NCI-H82 (cell line): Measurements from ENCODE around the gene EGFL8.
A peak's percentile ranks its signal among the peaks of the same experiment; 100 is the strongest.
"Not testable (repeated sequence)": the region's sequence is repeated elsewhere in the genome, so short reads cannot be mapped to it uniquely, and the experiment has no call there.

ENCODE experiments used
- DNase-seq: peaks from one replicate; lab custom pipeline; 2025; lab: John Stamatoyannopoulos, UW

The EGFL8 gene

DNA sequence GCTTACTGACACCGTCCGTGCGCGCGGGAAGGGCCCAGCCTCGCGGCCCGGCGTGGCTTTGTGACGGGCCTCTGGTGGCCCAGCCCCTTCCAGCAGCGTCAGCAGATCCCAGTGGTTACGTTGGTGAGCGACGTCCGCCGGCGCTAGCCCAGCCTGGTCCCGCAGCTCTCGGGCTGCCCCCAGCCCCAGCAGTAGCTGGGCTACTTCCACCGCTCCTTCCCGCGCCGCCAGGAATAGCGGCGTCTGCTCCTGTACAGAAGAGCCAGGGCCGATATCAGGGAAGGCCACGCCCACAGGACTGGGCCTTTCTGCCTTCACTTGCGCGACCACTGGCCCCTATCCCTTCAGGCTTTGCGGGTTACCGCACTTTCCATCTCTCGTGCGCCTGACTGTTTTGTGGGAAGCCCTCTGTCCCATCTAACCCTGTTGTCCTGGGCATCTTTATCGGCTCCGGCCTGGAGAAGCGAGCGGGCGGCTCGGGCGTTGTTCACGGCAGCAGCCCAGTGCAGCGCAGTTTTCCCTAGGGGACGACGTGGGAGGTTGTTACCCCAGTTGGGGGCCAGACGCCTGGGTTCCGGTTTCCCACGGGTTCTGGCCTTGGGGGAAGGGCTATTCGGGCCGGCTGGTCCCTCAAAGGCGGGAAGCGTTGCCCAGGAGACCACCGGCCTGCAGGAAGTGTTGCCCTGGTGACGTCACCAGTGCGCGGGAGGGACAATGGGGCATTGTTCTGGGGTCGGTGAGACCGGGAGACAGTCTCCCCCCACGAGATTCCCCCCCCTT is 31.7 kb downstream of the EGFL8 start:
- peak; percentile 89 for DNase-seq

DNA sequence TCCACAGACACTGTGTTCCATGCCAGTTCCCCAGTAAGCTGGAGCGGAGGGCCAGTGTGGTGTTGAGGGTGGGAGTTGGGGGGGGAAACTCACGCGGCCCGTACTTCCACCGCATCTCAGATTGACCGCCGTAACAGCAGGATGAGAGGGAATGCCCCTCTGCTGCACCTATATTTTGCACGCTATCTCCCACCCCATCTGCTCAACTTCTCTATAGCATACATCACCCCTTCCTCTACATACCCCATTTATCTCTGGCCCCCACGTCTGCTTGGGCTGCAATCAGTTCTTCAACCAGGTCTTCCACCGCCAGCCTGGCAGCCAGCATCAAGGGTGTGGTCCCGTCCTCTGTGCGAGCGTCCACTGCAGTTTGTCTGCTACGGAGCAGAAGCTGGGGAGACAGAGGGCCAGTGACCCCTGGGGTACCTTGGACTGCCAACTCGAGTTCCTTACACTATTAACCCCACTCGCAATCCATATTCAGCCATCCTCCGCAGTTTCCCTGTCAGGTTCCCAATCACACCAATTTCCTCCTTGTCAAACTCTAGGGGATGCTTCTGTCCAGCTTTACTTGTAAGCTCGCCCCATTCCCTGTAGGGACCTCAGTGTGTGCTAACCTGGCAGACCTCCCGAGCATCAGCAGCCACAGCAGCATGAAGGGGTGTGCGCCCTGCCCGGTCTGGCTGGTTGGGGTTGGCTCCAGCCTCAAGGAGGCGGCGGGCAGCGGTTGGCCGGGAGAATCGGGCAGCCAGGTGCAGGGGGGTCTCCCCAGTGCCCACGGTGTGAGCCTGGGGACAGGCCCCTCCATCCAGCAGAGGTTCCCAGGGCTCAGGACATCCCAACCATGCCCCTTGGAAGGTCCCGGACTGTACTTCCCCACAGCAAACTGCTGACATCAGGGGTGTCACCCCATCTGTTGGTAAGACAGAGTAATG is 32.6 kb downstream of the EGFL8 start:
- DNase-seq = no peak

DNA sequence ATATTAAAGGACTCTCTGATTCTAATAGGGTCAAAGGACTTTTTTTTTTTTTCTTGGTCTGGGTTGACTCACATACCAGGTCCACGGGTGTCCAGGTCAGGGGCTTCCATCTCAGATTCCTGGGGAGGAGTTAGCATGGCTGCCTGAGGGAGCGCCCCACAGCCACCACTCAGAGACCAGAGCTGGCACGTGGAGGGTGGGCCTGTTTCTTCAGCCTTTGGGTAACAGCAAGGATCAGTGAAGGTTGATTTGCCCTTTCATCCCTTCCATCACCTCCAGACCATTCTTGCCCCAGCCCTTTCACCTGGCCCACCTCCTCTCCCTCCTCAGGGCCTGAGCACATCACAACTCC is 33.9 kb downstream of the EGFL8 start:
- no peak for DNase-seq

DNA sequence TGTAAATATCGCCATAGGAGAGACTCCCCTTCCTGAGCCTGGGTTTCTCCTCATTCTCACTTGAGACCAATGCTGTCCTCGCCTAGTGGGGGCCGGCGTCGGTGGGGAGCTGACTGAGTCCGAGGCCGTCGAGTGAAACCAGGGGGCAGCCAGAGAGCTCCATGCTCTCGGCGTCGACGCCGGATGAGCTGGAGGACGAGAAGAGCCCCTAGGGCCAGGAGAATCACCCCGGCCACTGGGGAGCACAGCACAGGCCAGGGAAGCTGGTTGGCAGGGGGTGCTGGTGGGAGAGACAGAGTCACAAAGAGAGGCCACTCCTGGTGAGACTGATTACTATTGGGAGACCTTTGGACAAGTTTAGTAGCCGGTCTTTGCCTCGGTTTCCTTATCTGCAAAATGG is 34.5 kb downstream of the EGFL8 start:
- DNase-seq = no peak

DNA sequence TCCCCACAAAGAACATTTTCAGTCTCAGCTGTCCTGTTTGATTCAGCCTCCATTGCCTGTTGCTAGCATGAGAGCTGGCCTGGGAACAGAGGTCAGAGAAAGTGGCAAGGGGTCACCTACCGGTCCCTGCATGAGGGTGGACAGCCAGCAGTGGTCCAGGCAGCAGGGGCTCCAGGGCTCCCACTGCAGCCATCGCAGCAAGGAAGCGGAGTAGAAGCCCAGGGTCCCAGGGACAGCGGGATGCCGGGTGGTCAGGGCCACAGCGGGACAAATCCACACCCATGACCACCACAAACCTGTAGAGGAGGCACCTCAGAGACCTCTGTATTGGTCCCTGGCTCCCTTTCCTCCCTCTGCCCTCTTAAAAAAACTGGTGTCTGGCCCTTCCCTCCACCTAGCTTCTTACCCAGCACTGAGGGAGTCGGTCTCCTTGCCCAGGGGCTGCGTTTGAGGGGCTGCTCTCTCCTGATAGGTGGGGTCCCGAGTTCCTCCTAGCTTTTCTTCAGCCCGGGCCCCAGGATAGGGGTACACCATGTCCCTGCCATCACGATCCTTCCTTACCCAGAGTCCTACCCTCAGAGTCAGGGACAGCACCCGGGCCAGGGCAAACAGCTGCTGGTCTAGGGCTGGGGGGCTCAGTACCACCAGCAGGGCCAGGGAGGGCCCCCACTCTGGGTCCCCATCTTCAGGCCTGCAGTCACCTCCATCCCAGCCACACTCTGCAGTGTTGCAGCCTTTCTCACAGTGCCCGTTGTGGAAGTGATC is 36.5 kb downstream of the EGFL8 start:
- DNase-seq = no peak

DNA sequence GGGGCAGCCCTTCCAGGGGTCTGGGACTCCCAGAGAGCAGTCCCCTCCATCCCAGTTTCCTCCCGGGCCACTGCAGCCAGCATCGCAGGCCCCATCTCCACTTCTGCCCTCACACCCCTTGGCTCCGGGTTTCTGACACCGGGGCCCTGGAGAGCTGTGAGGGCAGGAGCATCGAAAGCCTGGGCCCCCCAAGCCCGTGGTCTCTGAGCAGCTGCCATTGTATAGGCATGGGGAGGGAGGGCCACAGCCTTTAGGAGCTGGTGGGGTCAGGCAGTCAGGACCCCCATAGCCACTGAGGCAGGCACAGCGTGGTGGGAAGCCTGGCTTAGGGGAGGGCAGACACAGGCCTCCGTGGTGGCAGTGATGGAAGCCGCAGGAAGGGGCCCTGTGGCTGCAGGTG is 37.8 kb downstream of the EGFL8 start:
- DNase-seq = no peak

DNA sequence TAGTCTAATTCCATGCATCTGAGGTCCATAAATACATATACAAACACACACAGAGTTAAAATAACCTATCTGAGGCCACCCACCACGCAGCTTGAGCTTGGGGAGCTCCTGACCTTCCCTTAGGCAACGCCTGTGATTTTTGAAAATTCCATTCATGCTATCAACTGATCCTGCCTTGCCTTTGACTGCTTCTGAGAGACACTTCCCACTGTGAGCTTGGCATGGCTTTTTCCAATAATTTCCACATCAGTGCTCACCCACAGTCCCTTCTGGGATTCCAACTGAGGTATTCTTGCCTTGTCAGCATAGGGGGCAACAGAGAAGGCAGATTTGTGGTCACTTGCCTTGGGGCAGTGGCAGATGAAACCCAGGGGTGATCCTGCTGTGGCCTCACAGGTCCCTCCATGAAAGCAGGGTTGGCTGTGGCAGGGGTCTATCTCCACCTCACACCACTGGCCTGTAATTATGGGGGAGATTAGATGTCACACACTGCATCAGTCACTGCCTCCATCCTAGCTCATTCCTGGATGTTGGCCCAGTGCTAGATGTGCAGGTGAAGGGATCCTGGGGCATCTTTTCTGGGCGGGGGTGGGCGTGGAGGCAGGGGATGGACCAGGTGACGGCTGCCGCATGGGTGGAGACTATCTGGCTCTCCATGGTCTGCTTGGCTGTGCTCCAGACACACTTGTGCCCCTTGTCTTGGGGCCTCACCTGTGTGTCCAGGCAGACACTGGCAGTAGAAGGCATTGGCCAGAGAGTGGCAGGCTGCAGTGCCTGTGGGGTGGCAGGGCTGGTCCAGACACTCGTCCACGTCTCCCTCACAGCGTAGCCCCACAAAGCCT is 39.3 kb downstream of the EGFL8 start:
- no peak for DNase-seq

DNA sequence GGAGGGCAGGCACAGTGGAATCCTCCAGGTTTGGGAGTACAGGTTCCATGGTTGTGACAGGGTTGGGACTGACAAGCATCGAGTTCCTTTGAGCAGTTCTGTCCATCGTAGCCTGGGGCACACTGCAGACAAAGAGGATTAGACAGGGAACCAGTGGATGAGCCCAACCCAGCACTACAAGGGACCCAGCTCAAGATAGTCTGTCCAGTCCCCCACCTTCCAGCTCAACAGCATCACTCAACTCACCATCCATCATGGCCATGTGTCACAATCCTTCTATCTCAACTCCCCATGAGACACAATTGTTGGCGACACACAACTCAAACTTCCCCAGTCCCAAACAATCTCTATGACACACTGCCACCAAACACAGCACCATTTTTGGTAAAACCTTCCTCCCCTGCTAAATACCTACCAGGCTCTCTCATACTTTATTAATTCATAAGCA is 39.9 kb downstream of the EGFL8 start:
- no peak for DNase-seq

DNA sequence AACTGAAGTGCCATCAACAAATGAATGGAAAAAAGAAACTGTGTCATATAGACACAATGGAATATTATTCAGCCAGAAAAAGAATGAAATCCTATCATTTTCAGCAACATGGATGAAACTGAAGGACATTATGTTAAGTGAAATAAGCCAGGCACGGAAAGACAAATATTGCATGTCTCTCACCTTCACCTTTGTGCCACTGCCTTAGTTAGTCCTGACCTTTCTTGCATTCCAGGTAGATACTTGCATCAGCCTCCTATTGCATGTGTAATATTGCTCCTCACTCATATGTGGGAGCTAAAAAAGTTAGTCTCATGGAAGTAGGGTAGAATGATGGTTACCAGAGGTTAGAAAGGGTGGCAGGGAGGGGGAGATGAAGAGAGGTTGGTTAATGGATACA is 44.6 kb downstream of the EGFL8 start:
- DNase-seq = no peak

DNA sequence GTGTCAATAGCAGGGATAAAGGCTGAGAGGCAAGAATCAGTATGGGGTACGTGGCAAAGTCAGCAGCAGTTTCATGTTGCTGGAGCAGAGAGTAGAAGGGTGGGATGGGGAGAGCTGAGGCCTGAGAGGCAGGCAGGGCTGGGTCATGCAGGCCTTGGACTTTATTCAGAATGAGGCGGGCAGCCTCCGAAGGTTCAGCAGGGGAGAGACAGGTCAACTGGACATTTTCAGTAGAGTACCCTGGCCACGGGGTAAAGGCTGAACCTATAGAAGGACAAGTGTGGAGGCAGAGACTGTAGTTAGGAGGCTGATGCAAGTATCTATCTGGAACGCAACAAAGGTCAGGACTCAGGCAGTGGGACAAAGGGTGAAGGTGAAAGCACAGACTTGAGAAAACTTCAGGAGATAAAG is 45.8 kb downstream of the EGFL8 start:
- no peak for DNase-seq

DNA sequence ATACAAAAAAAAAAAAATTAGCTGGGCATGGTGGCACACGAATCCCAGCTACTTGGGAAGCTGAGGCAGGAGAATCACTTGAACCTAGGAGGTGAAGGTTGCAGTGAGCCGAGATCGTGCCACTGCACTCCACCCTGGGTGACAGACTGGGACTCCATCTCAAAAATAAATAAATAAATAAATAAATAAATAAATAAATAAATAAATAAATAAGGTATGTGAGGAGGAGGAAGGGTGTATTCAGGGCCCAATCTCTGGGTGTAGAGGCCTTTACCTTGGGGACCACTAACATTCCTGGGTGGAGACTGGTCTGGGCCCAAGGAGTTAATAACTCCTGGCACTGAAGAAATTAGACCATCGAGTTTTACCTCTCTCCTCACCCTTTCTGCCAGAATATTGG is 47.0 kb downstream of the EGFL8 start:
- DNase-seq = not testable (repeated sequence)

DNA sequence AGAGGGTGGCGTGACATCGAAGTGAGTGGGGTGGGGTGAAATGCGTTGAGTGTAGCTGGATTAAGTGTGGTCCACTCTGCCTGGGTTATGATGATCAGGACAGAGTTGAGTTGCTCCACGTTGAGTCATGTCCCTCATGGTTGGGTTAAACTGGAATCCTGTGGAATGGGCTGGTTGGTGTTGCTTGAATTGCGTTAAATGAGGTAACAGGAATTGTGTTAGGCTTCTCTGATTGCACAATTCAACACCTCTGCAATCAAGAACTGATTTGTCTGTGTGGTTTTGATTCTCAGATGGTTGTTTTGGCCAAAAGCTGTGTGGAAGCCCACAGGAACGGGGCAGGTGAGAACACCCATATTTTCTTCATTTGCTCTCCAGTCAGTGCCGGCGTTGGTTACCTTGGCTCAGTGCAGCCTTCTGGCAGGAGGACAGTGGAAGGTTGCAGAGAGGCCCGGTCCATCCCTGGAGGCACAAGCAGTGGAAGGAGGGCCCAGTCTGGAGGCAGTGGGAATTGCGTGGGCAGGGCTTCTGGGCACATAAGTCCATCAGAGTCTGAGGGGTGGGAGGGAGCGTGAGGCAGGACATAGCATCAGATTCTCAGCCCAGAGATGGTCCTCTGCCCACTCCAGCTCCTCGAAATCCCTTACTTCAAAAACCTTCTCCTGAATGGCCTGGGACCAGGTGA is 47.8 kb downstream of the EGFL8 start:
- DNase-seq = no peak

DNA sequence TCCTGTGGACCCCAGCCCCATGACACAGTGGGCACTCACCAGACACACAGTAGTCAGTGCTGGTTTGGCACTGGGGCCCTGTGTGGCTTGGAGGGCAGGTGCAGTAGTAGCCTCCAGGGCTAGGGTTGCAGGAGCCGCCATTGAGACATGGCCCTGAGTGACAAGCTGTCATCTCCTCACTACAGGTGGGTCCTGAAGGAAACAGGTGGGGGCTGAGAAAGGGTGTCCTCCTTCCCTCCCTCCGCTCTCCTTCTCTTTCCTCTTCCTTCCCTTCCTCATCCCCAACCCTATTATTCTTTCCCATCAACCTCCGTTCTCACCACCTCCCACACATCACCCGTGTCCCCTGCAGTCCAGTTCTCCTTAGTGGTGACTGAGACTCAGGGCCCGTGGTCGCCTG is 49.3 kb downstream of the EGFL8 start:
- no peak for DNase-seq

DNA sequence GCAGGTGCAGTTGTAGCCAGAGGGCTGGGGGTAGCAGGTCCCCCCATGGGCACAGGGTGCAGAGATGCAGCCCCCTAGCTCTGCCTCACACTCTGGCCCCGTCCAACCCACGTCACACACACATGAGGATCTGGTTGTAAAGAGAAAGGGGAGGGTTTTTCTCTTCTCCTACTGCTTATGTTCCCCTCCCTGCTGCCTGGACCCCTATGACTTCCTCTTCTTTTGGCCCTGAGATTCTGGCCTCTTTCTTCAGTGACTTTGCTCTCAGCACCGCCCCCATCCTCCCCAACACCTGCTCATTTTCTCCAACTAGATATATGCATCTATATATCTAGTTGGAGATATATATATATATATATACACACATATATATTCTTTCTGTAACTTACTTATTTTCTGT is 49.7 kb downstream of the EGFL8 start:
- no peak for DNase-seq

DNA sequence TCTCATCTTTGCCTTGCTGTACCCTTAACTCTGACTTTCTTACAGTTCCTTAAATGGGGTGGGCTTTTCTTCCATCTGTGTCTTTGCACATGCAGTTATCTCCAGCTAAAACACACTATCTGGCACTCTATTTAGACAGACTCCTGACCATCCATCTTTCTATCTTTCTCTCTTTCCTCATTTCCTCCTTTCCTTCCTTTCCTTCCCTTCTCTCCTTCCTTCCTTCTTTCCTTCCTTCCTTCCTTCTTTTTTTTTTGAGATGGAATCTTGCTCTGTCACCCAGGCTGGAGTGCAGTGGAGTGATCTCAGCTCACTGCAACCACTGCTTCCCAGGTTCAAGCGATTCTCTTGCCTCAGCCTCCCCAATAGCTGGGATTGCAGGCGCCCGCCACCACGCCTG is 51.2 kb downstream of the EGFL8 start:
- DNase-seq = no peak

DNA sequence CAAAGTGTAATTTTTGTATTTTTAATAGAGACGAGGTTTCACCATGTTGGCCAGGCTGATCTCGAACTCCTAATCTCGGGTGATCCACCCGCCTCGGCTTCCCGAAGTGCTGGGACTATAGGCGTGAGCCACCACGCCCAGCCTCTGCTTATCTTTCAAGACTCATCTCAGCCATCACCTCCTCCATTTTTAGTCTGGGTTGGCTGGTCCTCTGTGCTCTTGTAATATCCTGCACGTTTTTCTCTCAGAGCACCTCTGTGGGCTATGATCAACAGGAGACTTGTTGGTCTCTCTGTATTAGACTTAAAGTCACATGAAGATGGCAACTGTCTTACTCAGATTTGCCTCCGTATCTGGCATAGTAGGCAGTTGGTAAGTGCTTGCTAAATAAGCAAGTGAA is 51.9 kb downstream of the EGFL8 start:
- no peak for DNase-seq

DNA sequence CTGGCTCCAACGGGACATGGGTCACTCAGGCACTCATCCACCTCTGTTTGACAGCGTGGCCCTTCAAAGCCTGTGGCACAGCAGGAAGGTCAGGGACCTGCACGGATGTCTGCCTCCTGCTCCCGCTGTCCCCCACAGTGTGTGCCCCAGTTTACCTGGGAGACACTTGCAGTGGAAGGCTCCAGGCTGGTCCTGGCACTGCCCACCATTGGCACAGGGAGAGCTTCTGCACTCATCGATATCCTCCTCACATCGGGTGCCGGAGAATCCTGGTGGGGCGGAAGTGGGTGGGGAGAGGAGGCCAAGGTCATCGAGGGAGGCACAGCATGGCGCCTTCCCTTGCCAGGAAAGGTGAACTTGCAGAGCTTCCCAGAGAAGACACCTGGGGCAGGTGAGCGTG is 52.6 kb downstream of the EGFL8 start:
- no peak for DNase-seq
